Right cardiac atrium (tissue), 5 donors: ENCODE data around the gene CFAP61. TPM values are rescaled to one million over a fixed set of nuclear protein-coding genes. Genes with fewer than 3 reads are reported as not detected.

ENCODE experiments used
- ATAC-seq, 2 donors: fragments of 200-7000 bp; cut with Tn5 transposase; one replicate each; pipeline versions ENCODE4 v1.8.0 to v1.9.1; 2020; ENCODE audit warnings: moderate library complexity in 2 of 2, mild to moderate bottlenecking in 1 of 2
- DNase-seq, 3 donors: peaks; one replicate each; pipeline ENCODE4 v3.0.0-alpha.2; 2020
- H3K27ac ChIP-seq: one replicate; pipeline ENCODE4 v1.5.1; 2013; ENCODE audit warnings: mild to moderate bottlenecking, low read length, control low read depth, moderate library complexity
- H3K27me3 ChIP-seq: one replicate; pipeline ENCODE4 v1.6.1; 2013; ENCODE audit not compliant: control insufficient read depth, insufficient read depth
- H3K4me1 ChIP-seq: one replicate; pipeline ENCODE4 v1.6.1; 2013; ENCODE audit warnings: low read length; ENCODE audit not compliant: control insufficient read depth, insufficient read depth
- H3K4me3 ChIP-seq: one replicate; pipeline ENCODE4 v1.5.1; 2013; ENCODE audit warnings: low read length, control low read depth
- H3K9me3 ChIP-seq: one replicate; pipeline ENCODE4 v1.6.1; 2013; ENCODE audit warnings: low read length; ENCODE audit not compliant: control insufficient read depth
- WGBS: extraction: QIAGEN DNeasy Blood & Tissue Kit; methylation state at CpG from one replicate; pipeline ENCODE4 v1.1.7; 2013; 5-methylcytosine and 5-hydroxymethylcytosine counted together
- intact Hi-C, 4 donors: fragments of 100-400 bp; cut with DNase I; formaldehyde crosslinking; loops; one replicate each; pipeline versions ENCODE4 v1.11.0 to v1.14.0; 2022 to 2023
- polyA plus RNA-seq: library from polyadenylated mRNA; stranded (reverse); fragments of 200-250 nt; gene quantifications from one replicate; pipeline ENCODE4 v1.2.3, GENCODE V29; 2013
- total RNA-seq, 4 donors: library from RNA; stranded (reverse); fragmentation: NEBNext Ultra II Directional; extraction: Animal tissue kit (Norgen Biotek cat#: 25700); gene quantifications; one replicate each; pipeline ENCODE4 v1.2.1, GENCODE V29; 2021
- donor health status: healthy with polysubstance abuse.
- donor health status: DM: no; HTN: yes; CAD: no.
- donor health status: DM: no; HTN: no; CAD: no.
- donor health status: DM: no; HTN: yes; CAD: no; lungs with severe emphysema.
- donor health status: DM: yes; HTN: yes; CAD: no.

The CFAP61 gene
- total and polyA plus RNA-seq, 5 donors = 0.11 to 2.4 (median 0.74) TPM; not detected in 1

DNA sequence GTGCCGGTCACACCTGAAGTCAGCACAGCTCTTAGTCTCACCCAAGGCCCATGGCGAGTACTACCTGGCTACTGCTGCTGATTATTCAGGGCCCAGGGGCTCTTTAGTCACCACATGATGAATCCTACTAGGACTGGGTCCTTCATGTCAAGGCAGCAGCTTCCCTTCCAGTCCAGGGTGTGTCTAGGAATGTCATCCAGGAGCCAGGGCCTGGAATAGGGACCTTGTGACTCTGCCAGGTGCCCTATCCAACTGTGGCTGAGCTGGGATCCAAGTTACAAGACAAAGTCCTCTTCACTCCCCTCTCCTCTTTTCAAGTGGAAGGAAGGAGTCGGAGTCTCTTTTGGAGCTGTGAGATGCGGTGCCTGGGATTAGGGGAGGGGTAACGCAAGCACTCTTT lies 85.5 kb downstream of the CFAP61 start:
- Histone ChIP-seq H3K4me1 (no peaks in the 10 kb centered on the region), H3K9me3 (no peaks in the 10 kb centered on the region), H3K27ac (no peak overlapping the region), H3K27me3 (no peaks in the 10 kb centered on the region), H3K4me3 (no peak overlapping the region)
- DNase-seq (no peak), ATAC-seq (peak; percentile 23 to 36)
- intact Hi-C loops = no loop called here
- 87% methylated on average over 5 of the region's 5 CpGs for WGBS

GRCh38 chr20:20138301-20139064 lies 86.2 kb downstream of the CFAP61 start:
- Histone ChIP-seq H3K4me3 (no peak overlapping the region), H3K27ac (no peak overlapping the region), H3K9me3 (no peaks in the 10 kb centered on the region), H3K27me3 (no peaks in the 10 kb centered on the region), H3K4me1 (no peaks in the 10 kb centered on the region)
- DNase-seq (peak in 1 of 3 donors; percentile 25), ATAC-seq (peak; percentile 72 to 80)
- WGBS = 46% methylated on average over 4 of the region's 4 CpGs
- intact Hi-C loops = no loop called here

DNA sequence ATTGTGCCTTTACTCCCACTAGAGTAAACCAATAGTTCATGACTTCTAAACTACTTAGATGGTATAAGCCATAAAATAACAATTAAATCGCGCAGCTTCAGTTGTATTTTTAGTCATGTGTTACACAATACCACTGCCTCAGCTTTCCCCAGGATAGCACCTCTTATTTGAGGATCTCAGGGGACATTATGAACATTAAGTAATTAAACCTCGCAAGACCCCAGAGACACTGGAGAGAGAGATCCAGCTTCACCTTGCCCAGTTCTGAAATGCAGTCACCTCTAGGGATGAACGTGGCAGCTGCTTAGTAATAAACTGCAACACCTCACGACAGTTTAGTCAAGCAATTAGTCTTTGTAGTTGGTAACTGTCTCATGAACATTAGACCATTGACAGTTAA lies 87.1 kb downstream of the CFAP61 start:
- H3K27me3 ChIP-seq = no peaks in the 10 kb centered on the region
- intact Hi-C loops = no loop called here
- no peak overlapping the region for H3K27ac ChIP-seq
- no peak for DNase-seq
- no peaks in the 10 kb centered on the region for H3K4me1 ChIP-seq
- 77% methylated on average over 5 of the region's 5 CpGs for WGBS
- H3K9me3 ChIP-seq = no peaks in the 10 kb centered on the region
- no peak overlapping the region for H3K4me3 ChIP-seq
- no peak for ATAC-seq

GRCh38 chr20:20143165-20143564 lies 90.8 kb downstream of the CFAP61 start:
- 66% methylated on average over 2 of the region's 2 CpGs for WGBS
- intact Hi-C loops = no loop called here
- no peaks in the 10 kb centered on the region for H3K4me1 ChIP-seq
- ATAC-seq = no peak
- H3K9me3 ChIP-seq = no peaks in the 10 kb centered on the region
- H3K27me3 ChIP-seq = no peaks in the 10 kb centered on the region
- no peak overlapping the region for H3K4me3 ChIP-seq
- no peak overlapping the region for H3K27ac ChIP-seq
- DNase-seq = no peak

- intact Hi-C loops = no loop called here
- ATAC-seq (no peak), DNase-seq (no peak)
- WGBS = 53% methylated on average over 2 of the region's 2 CpGs
- H3K4me3 ChIP-seq = no peak overlapping the region
- H3K27ac ChIP-seq = no peak overlapping the region
- no peaks in the 10 kb centered on the region for H3K4me1 ChIP-seq
- no peaks in the 10 kb centered on the region for H3K27me3 ChIP-seq
- H3K9me3 ChIP-seq = no peaks in the 10 kb centered on the region
These were observed 91.3 kb downstream of the CFAP61 start for GRCh38 chr20:20143646-20144045.

GRCh38 chr20:20148779-20149178 lies 96.4 kb downstream of the CFAP61 start:
- Histone ChIP-seq H3K4me3 (no peak overlapping the region), H3K4me1 (no peaks in the 10 kb centered on the region), H3K9me3 (no peaks in the 10 kb centered on the region), H3K27me3 (no peaks in the 10 kb centered on the region), H3K27ac (no peak overlapping the region)
- intact Hi-C loops = no loop called here
- DNase-seq (no peak), ATAC-seq (no peak)
- 80% methylated on average over 2 of the region's 2 CpGs for WGBS

DNA sequence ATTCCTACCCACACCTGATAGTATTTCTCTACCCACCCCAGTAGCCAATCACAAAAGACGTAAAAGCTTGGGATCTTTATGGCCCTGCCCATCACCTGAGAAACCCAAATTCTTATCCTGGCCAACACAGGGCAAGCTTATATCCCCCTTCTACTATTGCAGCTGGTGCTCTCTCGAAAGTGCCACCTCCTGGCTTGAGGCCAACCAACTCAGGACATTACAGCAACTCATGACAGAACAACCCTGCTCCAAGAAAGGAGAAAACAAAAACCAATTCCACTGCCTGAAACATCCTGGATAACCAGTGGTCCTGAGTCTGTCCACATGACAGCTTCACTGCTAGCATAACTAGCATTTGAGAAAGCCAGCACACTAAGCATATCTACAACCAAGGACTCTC lies 97.9 kb downstream of the CFAP61 start:
- DNase-seq (peak in 1 of 3 donors; percentile 33), ATAC-seq (no peak)
- Histone ChIP-seq H3K9me3 (no peaks in the 10 kb centered on the region), H3K27ac (no peak overlapping the region), H3K27me3 (no peaks in the 10 kb centered on the region), H3K4me3 (no peak overlapping the region), H3K4me1 (no peaks in the 10 kb centered on the region)
- intact Hi-C loops = no loop called here
- 65% methylated on average over 2 of the region's 2 CpGs for WGBS

- DNase-seq (no peak), ATAC-seq (no peak)
- Histone ChIP-seq H3K4me1 (no peaks in the 10 kb centered on the region), H3K4me3 (no peak overlapping the region), H3K27me3 (no peaks in the 10 kb centered on the region), H3K27ac (no peak overlapping the region), H3K9me3 (no peaks in the 10 kb centered on the region)
- 28% methylated on average over 2 of the region's 2 CpGs for WGBS
- intact Hi-C loops = no loop called here
These were observed 108.2 kb downstream of the CFAP61 start for GRCh38 chr20:20160520-20160919.

- Histone ChIP-seq H3K4me3 (no peak overlapping the region), H3K4me1 (no peaks in the 10 kb centered on the region), H3K9me3 (no peaks in the 10 kb centered on the region), H3K27me3 (no peaks in the 10 kb centered on the region), H3K27ac (no peak overlapping the region)
- no peak for ATAC-seq
- DNase-seq = peak in 1 of 3 donors; percentile 16
- intact Hi-C loops = no loop called here
- 63% methylated on average over 4 of the region's 4 CpGs for WGBS
These were observed 109.3 kb downstream of the CFAP61 start for GRCh38 chr20:20161611-20162010.

DNA sequence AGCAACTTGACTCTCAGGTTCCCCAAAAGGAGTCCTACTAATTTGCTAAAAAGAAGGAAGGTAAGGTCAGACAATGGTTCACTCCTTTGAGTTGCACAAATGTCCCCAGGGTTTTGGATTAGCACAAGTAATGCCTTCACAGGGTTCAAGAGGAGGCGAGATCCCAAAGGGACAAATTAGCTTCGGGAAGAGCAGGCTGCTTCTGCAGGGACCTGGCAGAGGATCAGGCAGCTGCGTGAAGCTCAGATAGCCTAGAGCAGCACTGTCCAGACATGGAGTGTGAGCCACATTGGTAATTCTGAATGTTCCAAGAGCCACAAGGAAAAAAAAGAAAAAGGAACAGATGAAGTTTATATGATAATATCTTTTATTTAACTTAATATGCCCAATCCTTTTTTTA lies 115.4 kb downstream of the CFAP61 start:
- DNase-seq (peak in 1 of 3 donors; percentile 26), ATAC-seq (no peak)
- Histone ChIP-seq H3K4me1 (no peaks in the 10 kb centered on the region), H3K9me3 (no peaks in the 10 kb centered on the region), H3K27ac (no peak overlapping the region), H3K4me3 (no peak overlapping the region), H3K27me3 (no peaks in the 10 kb centered on the region)
- intact Hi-C loops = no loop called here
- 38% methylated on average over 3 of the region's 3 CpGs for WGBS

GRCh38 chr20:20173254-20173653 lies 120.9 kb downstream of the CFAP61 start:
- no peak for ATAC-seq
- Histone ChIP-seq H3K27ac (no peak overlapping the region), H3K9me3 (no peaks in the 10 kb centered on the region), H3K4me3 (no peak overlapping the region), H3K27me3 (no peaks in the 10 kb centered on the region), H3K4me1 (no peaks in the 10 kb centered on the region)
- WGBS = 45% methylated on average over 1 of the region's 1 CpG
- intact Hi-C loops = no loop called here
- DNase-seq = no peak
